Activated CD8-positive, alpha-beta T cell treated with anti-CD3 and anti-CD28 coated beads for 36 hours (primary cell): ENCODE data around the gene SCO2. TPM values are rescaled to one million over a fixed set of nuclear protein-coding genes. Genes with fewer than 3 reads are reported as not detected.
A peak's percentile ranks its signal among the peaks of the same experiment; 100 is the strongest.

Experiments
- ATAC-seq: fragments of 200-7000 bp; cut with Tn5 transposase; one replicate; pipeline ENCODE4 v1.10.0; 2021; ENCODE audit warnings: mild to moderate bottlenecking, moderate library complexity
- CTCF ChIA-PET: fragments of 350-600 bp; sonication (Branson Sonifier 250); formaldehyde crosslinking; loops from one replicate; lab custom pipeline; 2021; ENCODE audit warnings: antibody characterized with exemption; lab: Charles Lee
- POLR2A ChIA-PET: fragments of 350-600 bp; sonication (Branson Sonifier 250); formaldehyde crosslinking; loops from one replicate; lab custom pipeline; 2021; ENCODE audit warnings: antibody characterized with exemption; lab: Charles Lee
- DNase-seq: peaks from one replicate; pipeline ENCODE4 v3.0.0-alpha.2; 2020
- H3K27ac Mint-ChIP-seq: one replicate; pipeline ENCODE4 v1.8.0; 2021; ENCODE audit warnings: mild to moderate bottlenecking, mixed read lengths
- H3K27me3 Mint-ChIP-seq: one replicate; pipeline ENCODE4 v1.8.0; 2021; ENCODE audit warnings: mixed read lengths
- H3K36me3 Mint-ChIP-seq: one replicate; pipeline ENCODE4 v1.8.0; 2021; ENCODE audit warnings: low read depth, mixed read lengths
- H3K4me1 Mint-ChIP-seq: one replicate; pipeline ENCODE4 v1.8.0; 2021; ENCODE audit warnings: low read depth, mixed read lengths
- H3K4me3 Mint-ChIP-seq: one replicate; pipeline ENCODE4 v1.8.0; 2021; ENCODE audit warnings: mild to moderate bottlenecking, moderate library complexity, mixed read lengths
- H3K9me3 Mint-ChIP-seq: one replicate; pipeline ENCODE4 v1.8.0; 2021; ENCODE audit warnings: mixed read lengths
- CTCF ChIP-seq: fragments of 200-600 bp; IDR thresholded peaks from one replicate; pipeline ENCODE4 v1.8.0; 2022; ENCODE audit warnings: antibody characterized with exemption, mild to moderate bottlenecking
- intact Hi-C: fragments of 100-400 bp; cut with micrococcal nuclease; formaldehyde crosslinking; loops from one replicate; pipeline ENCODE4 v1.10.0; 2022
- total RNA-seq, 2 experiments: library from RNA; stranded (reverse); gene quantifications; one replicate each; pipeline ENCODE4 v1.2.3, GENCODE V29; 2021

Gene SCO2
- total RNA-seq, 2 experiments from 2014 or later: 2.7 TPM; not detected in 1

GRCh38 chr22:50483977-50484853 is 41.2 kb downstream of the SCO2 start:
- CTCF ChIA-PET: interaction anchor here (0.7 kb wide), 1 partner anchor 143 kb away, joined by 3 read pairs; no protein-coding TSS in a partner anchor
- peaks cover 3% of the 10 kb centered on the region for H3K4me1 Mint-ChIP-seq
- H3K36me3 Mint-ChIP-seq: no peaks in the 10 kb centered on the region
- POLR2A ChIA-PET: interaction anchor here (1.1 to 3.3 kb wide), 4 partner anchors 11 to 58 kb away, joined by 3 to 11 read pairs (median 4); no protein-coding TSS in a partner anchor
- H3K9me3 Mint-ChIP-seq: no peaks in the 10 kb centered on the region
- ATAC-seq (no peak), DNase-seq (no peak)
- H3K27me3 Mint-ChIP-seq: peaks cover 6% of the 10 kb centered on the region
- TF ChIP-seq CTCF: no peak
- no peak overlapping the region for H3K4me3 Mint-ChIP-seq
- intact Hi-C loops: no loop called here
- H3K27ac Mint-ChIP-seq: no peak overlapping the region

- peaks cover 3% of the 10 kb centered on the region for H3K4me1 Mint-ChIP-seq
- peaks cover 6% of the 10 kb centered on the region for H3K27me3 Mint-ChIP-seq
- ATAC-seq: no peak
- H3K36me3 Mint-ChIP-seq: no peaks in the 10 kb centered on the region
- ChIA-PET POLR2A (interaction anchor here (0.6 to 3.3 kb wide), 3 partner anchors 7 to 16 kb away, joined by 4 to 11 read pairs (median 5); no protein-coding TSS in a partner anchor), CTCF (interaction anchor here (0.7 kb wide), 1 partner anchor 142 kb away, joined by 3 read pairs; no protein-coding TSS in a partner anchor)
- TF ChIP-seq CTCF: no peak
- no peak overlapping the region for H3K27ac Mint-ChIP-seq
- DNase-seq: no peak
- no peaks in the 10 kb centered on the region for H3K9me3 Mint-ChIP-seq
- intact Hi-C loops: no loop called here
- H3K4me3 Mint-ChIP-seq: no peak overlapping the region
Measured at GRCh38 chr22:50483556-50483955, 41.8 kb downstream of the SCO2 start.

- ChIA-PET POLR2A (interaction anchor here (0.6 to 3.3 kb wide), 3 partner anchors 8 to 14 kb away, joined by 4 to 11 read pairs (median 4); no protein-coding TSS in a partner anchor), CTCF (interaction anchor here (0.8 kb wide), 1 partner anchor 11 kb away, joined by 3 read pairs; no protein-coding TSS in a partner anchor)
- Mint-ChIP-seq H3K36me3 (no peaks in the 10 kb centered on the region), H3K4me3 (peak overlapping the region; percentile 19), H3K9me3 (no peaks in the 10 kb centered on the region), H3K27me3 (peaks cover 6% of the 10 kb centered on the region), H3K4me1 (peaks cover 3% of the 10 kb centered on the region), H3K27ac (no peak overlapping the region)
- TF ChIP-seq CTCF: no peak
- no peak for ATAC-seq
- intact Hi-C loops: no loop called here
- no peak for DNase-seq
Measured at GRCh38 chr22:50483106-50483505, 42.3 kb downstream of the SCO2 start.

- H3K9me3 Mint-ChIP-seq: no peaks in the 10 kb centered on the region
- TF ChIP-seq CTCF: no peak
- CTCF ChIA-PET: interaction anchor here (0.8 to 1.0 kb wide), 3 partner anchors 10 to 16 kb away, joined by 3 to 5 read pairs (median 3); no protein-coding TSS in a partner anchor
- intact Hi-C loops: no loop called here
- H3K4me1 Mint-ChIP-seq: peaks cover 3% of the 10 kb centered on the region
- DNase-seq (no peak), ATAC-seq (peak; percentile 15)
- H3K27me3 Mint-ChIP-seq: peaks cover 6% of the 10 kb centered on the region
- H3K27ac Mint-ChIP-seq: peak overlapping the region; percentile 63
- POLR2A ChIA-PET: interaction anchor here (1.7 to 3.3 kb wide), 2 partner anchors 9 to 13 kb away, joined by 4 to 11 read pairs; no protein-coding TSS in a partner anchor
- no peaks in the 10 kb centered on the region for H3K36me3 Mint-ChIP-seq
- H3K4me3 Mint-ChIP-seq: peak overlapping the region; percentile 79
Measured at GRCh38 chr22:50482107-50483074, 43.0 kb downstream of the SCO2 start.
